ENCODE results near the gene LOXL4. TPM values are rescaled to one million over a fixed set of nuclear protein-coding genes. Genes with fewer than 3 reads are reported as not detected.

Gene LOXL4
- total RNA-seq, 2 experiments from 2014 or later, result not detected

GRCh38 chr10:98263088-98263487 is 4.9 kb downstream of the LOXL4 start:
- DNase-seq (ENCODE audit: low spot score), result no peak
- no TSS peak for BruUV-seq (replicated peaks)
- no peak overlapping the region for H3K27ac ChIP-seq (ENCODE audit: low read depth, low read length, poor library complexity, severe bottlenecking)

DNA sequence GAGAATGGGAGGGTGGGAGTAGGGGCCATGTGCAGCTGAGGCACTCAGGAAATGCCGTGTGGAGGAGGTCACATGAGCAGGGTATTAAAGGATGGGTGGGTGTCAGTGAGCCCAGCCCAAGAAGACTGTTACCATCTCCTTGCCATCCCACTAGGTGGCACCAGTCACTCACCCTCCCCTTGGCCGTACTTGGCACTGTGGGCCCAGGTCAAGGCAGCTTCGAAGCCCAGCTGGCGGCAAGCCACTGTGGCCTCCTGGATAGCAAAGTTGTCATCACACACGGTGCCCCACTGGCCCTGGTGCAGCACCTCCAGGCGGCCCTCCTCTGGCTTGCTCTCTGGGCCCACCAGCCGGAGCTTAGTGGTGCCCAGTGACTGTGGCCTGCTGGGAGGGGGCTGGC is 5.4 kb downstream of the LOXL4 start:
- DNase-seq (ENCODE audit: low spot score), result peak; percentile 13
- POLR2A ChIA-PET, result no interaction called here
- intact Hi-C loops (cut with micrococcal nuclease; ENCODE audit: unreplicated experiment), result loop anchor here (5.0 kb wide), 1 partner anchor 130 kb away; no protein-coding TSS in a partner anchor

More at GRCh38 chr10:98263088-98263487, 4.9 kb downstream of the LOXL4 start:
- TF ChIP-seq, protein P1, sequence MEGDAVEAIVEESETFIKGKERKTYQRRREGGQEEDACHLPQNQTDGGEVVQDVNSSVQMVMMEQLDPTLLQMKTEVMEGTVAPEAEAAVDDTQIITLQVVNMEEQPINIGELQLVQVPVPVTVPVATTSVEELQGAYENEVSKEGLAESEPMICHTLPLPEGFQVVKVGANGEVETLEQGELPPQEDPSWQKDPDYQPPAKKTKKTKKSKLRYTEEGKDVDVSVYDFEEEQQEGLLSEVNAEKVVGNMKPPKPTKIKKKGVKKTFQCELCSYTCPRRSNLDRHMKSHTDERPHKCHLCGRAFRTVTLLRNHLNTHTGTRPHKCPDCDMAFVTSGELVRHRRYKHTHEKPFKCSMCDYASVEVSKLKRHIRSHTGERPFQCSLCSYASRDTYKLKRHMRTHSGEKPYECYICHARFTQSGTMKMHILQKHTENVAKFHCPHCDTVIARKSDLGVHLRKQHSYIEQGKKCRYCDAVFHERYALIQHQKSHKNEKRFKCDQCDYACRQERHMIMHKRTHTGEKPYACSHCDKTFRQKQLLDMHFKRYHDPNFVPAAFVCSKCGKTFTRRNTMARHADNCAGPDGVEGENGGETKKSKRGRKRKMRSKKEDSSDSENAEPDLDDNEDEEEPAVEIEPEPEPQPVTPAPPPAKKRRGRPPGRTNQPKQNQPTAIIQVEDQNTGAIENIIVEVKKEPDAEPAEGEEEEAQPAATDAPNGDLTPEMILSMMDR (conservative IDR thresholded peaks at IDR 0.05; ENCODE audit: low read length), result no peak
- no peak for TF ChIP-seq EZH2phosphoT487 (IDR thresholded peaks at IDR 0.05; ENCODE audit: borderline replicate concordance, low read depth, low read length)
- H3K79me2 ChIP-seq (ENCODE audit: insufficient read depth, low read depth, low read length), result no peaks in the 10 kb centered on the region
- no peaks in the 10 kb centered on the region for H3K9me3 ChIP-seq (ENCODE audit: low read length)
- H3K36me3 ChIP-seq (ENCODE audit: insufficient read depth, low read length), result no peaks in the 10 kb centered on the region
- ChIA-PET CTCF (ENCODE audit: unreplicated experiment) (no interaction called here), POLR2A (no interaction called here)
- H2AFZ ChIP-seq (ENCODE audit: low read length), result no peak overlapping the region
- no peaks in the 10 kb centered on the region for H3K9me2 ChIP-seq (ENCODE audit: insufficient read depth, low read length)
- no peak overlapping the region for H3K4me3 ChIP-seq (ENCODE audit: low read depth, low read length, poor library complexity, severe bottlenecking)
- no peaks in the 10 kb centered on the region for H4K20me1 ChIP-seq (ENCODE audit: insufficient read depth, low read length)
- no peaks in the 10 kb centered on the region for H3K4me1 ChIP-seq (ENCODE audit: insufficient read depth, low read length, poor library complexity, severe bottlenecking)
- H3K4me2 ChIP-seq (ENCODE audit: low read length), result no peak overlapping the region
- intact Hi-C loops (cut with micrococcal nuclease; ENCODE audit: unreplicated experiment), result loop anchor here (5.0 kb wide), 1 partner anchor 129 kb away; no protein-coding TSS in a partner anchor

More for the DNA sequence above, 5.4 kb downstream of the LOXL4 start:
- BruUV-seq (replicated peaks), result no TSS peak
- Histone ChIP-seq H3K4me3 (ENCODE audit: low read depth, low read length, poor library complexity, severe bottlenecking) (no peak overlapping the region), H3K9me3 (ENCODE audit: low read length) (no peaks in the 10 kb centered on the region), H4K20me1 (ENCODE audit: insufficient read depth, low read length) (no peaks in the 10 kb centered on the region), H3K9me2 (ENCODE audit: insufficient read depth, low read length) (no peaks in the 10 kb centered on the region), H3K4me1 (ENCODE audit: insufficient read depth, low read length, poor library complexity, severe bottlenecking) (no peaks in the 10 kb centered on the region), H3K27ac (ENCODE audit: low read depth, low read length, poor library complexity, severe bottlenecking) (no peak overlapping the region), H3K4me2 (ENCODE audit: low read length) (no peak overlapping the region), H3K36me3 (ENCODE audit: insufficient read depth, low read length) (no peaks in the 10 kb centered on the region), H3K79me2 (ENCODE audit: insufficient read depth, low read depth, low read length) (no peaks in the 10 kb centered on the region), H2AFZ (ENCODE audit: low read length) (no peak overlapping the region)
- TF ChIP-seq EZH2phosphoT487 (IDR thresholded peaks at IDR 0.05; ENCODE audit: borderline replicate concordance, low read depth, low read length), result no peak
- TF ChIP-seq, protein P1 (conservative IDR thresholded peaks at IDR 0.05; ENCODE audit: low read length), result peak; percentile 56
- CTCF ChIA-PET (ENCODE audit: unreplicated experiment), result no interaction called here

Data from OCI-LY7 (cell line).